Stimulated activated naive CD8-positive, alpha-beta T cell treated with anti-CD3 and anti-CD28 coated beads, Interleukin-15, Interleukin-2, amounts not matched to agents 100 ng/mL and 50 ng/mL, for 24 hours (primary cell): ENCODE measurements around the gene GRAMD4.
"Not testable (repeated sequence)": the region's sequence is repeated elsewhere in the genome, so short reads cannot be mapped to it uniquely, and the experiment has no call there.

Experiments
- H3K27ac Mint-ChIP-seq: one replicate; pipeline ENCODE4 v1.8.0; 2021; ENCODE audit warnings: mild to moderate bottlenecking, mixed read lengths
- H3K27me3 Mint-ChIP-seq: one replicate; pipeline ENCODE4 v1.8.0; 2021; ENCODE audit warnings: mixed read lengths
- H3K36me3 Mint-ChIP-seq: one replicate; pipeline ENCODE4 v1.8.0; 2021; ENCODE audit warnings: low read depth, mixed read lengths
- H3K4me1 Mint-ChIP-seq: one replicate; pipeline ENCODE4 v1.8.0; 2021; ENCODE audit warnings: low read depth, mixed read lengths
- H3K4me3 Mint-ChIP-seq: one replicate; pipeline ENCODE4 v1.8.0; 2021; ENCODE audit warnings: mild to moderate bottlenecking, mixed read lengths
- H3K9me3 Mint-ChIP-seq: one replicate; pipeline ENCODE4 v1.8.0; 2021; ENCODE audit warnings: mixed read lengths

Gene GRAMD4

GRCh38 chr22:46617986-46618647 is 2.1 kb upstream of the GRAMD4 start:
- no peak overlapping the region for H3K27ac Mint-ChIP-seq
- H3K4me1 Mint-ChIP-seq, result peaks cover 16% of the 10 kb centered on the region
- H3K4me3 Mint-ChIP-seq, result no peak overlapping the region

GRCh38 chr22:46618667-46619066 is 1.5 kb upstream of the GRAMD4 start:
- Mint-ChIP-seq H3K4me3 (no peak overlapping the region), H3K4me1 (peaks cover 14% of the 10 kb centered on the region), H3K9me3 (no peaks in the 10 kb centered on the region), H3K27me3 (no peaks in the 10 kb centered on the region), H3K36me3 (no peaks in the 10 kb centered on the region), H3K27ac (no peak overlapping the region)

More at GRCh38 chr22:46617986-46618647, 2.1 kb upstream of the GRAMD4 start:
- no peaks in the 10 kb centered on the region for H3K36me3 Mint-ChIP-seq
- no peaks in the 10 kb centered on the region for H3K27me3 Mint-ChIP-seq
- no peaks in the 10 kb centered on the region for H3K9me3 Mint-ChIP-seq

GRCh38 chr22:46619240-46619829 is 851 bp upstream of the GRAMD4 start:
- Mint-ChIP-seq H3K27me3 (no peaks in the 10 kb centered on the region), H3K4me1 (peaks cover 11% of the 10 kb centered on the region), H3K36me3 (no peaks in the 10 kb centered on the region), H3K4me3 (no peak overlapping the region), H3K9me3 (no peaks in the 10 kb centered on the region), H3K27ac (no peak overlapping the region)

GRCh38 chr22:46620588-46621242 is 529 bp downstream of the GRAMD4 start:
- Mint-ChIP-seq H3K36me3 (no peaks in the 10 kb centered on the region), H3K4me3 (no peak overlapping the region), H3K9me3 (no peaks in the 10 kb centered on the region), H3K27ac (no peak overlapping the region), H3K27me3 (no peaks in the 10 kb centered on the region), H3K4me1 (peaks cover 8% of the 10 kb centered on the region)

GRCh38 chr22:46621243-46621930 is 1.2 kb downstream of the GRAMD4 start:
- H3K9me3 Mint-ChIP-seq, H3K27me3 Mint-ChIP-seq, H3K27ac Mint-ChIP-seq, H3K36me3 Mint-ChIP-seq, H3K4me3 Mint-ChIP-seq: not testable (repeated sequence)
- H3K4me1 Mint-ChIP-seq, result peaks cover 11% of the 10 kb centered on the region

- peaks cover 11% of the 10 kb centered on the region for H3K4me1 Mint-ChIP-seq
- no peak overlapping the region for H3K4me3 Mint-ChIP-seq
- H3K9me3 Mint-ChIP-seq, result no peaks in the 10 kb centered on the region
- no peaks in the 10 kb centered on the region for H3K27me3 Mint-ChIP-seq
- H3K36me3 Mint-ChIP-seq, result no peaks in the 10 kb centered on the region
- no peak overlapping the region for H3K27ac Mint-ChIP-seq
Measured at GRCh38 chr22:46622081-46622521, 1.9 kb downstream of the GRAMD4 start.

- Mint-ChIP-seq H3K36me3 (no peaks in the 10 kb centered on the region), H3K4me1 (peaks cover 11% of the 10 kb centered on the region), H3K9me3 (no peaks in the 10 kb centered on the region), H3K4me3 (no peak overlapping the region), H3K27ac (no peak overlapping the region), H3K27me3 (no peaks in the 10 kb centered on the region)
Measured at GRCh38 chr22:46625113-46625842, 5.1 kb downstream of the GRAMD4 start.

GRCh38 chr22:46625843-46626349 is 5.7 kb downstream of the GRAMD4 start:
- Mint-ChIP-seq H3K9me3 (no peaks in the 10 kb centered on the region), H3K27ac (no peak overlapping the region), H3K36me3 (no peaks in the 10 kb centered on the region), H3K27me3 (no peaks in the 10 kb centered on the region), H3K4me3 (no peak overlapping the region), H3K4me1 (peaks cover 11% of the 10 kb centered on the region)

- Mint-ChIP-seq H3K4me3 (no peak overlapping the region), H3K27ac (no peak overlapping the region), H3K27me3 (no peaks in the 10 kb centered on the region), H3K9me3 (no peaks in the 10 kb centered on the region), H3K36me3 (no peaks in the 10 kb centered on the region), H3K4me1 (peaks cover 11% of the 10 kb centered on the region)
Measured at GRCh38 chr22:46626356-46626755, 6.2 kb downstream of the GRAMD4 start.

- Mint-ChIP-seq H3K27me3 (no peaks in the 10 kb centered on the region), H3K4me1 (peaks cover 11% of the 10 kb centered on the region), H3K9me3 (no peaks in the 10 kb centered on the region), H3K27ac (no peak overlapping the region), H3K36me3 (no peaks in the 10 kb centered on the region), H3K4me3 (no peak overlapping the region)
Measured at GRCh38 chr22:46626911-46627805, 7.0 kb downstream of the GRAMD4 start.

- no peak overlapping the region for H3K4me3 Mint-ChIP-seq
- H3K9me3 Mint-ChIP-seq, result no peaks in the 10 kb centered on the region
- H3K27ac Mint-ChIP-seq, result no peak overlapping the region
- peaks cover 11% of the 10 kb centered on the region for H3K4me1 Mint-ChIP-seq
- no peaks in the 10 kb centered on the region for H3K36me3 Mint-ChIP-seq
- H3K27me3 Mint-ChIP-seq, result no peaks in the 10 kb centered on the region
Measured at GRCh38 chr22:46627806-46628482, 7.8 kb downstream of the GRAMD4 start.

- Mint-ChIP-seq H3K4me1 (peaks cover 7% of the 10 kb centered on the region), H3K4me3 (no peak overlapping the region), H3K27ac (no peak overlapping the region), H3K36me3 (no peaks in the 10 kb centered on the region), H3K27me3 (no peaks in the 10 kb centered on the region), H3K9me3 (no peaks in the 10 kb centered on the region)
Measured at GRCh38 chr22:46628756-46629155, 8.6 kb downstream of the GRAMD4 start.

- H3K4me1 Mint-ChIP-seq, result peaks cover 7% of the 10 kb centered on the region
- no peaks in the 10 kb centered on the region for H3K9me3 Mint-ChIP-seq
- no peaks in the 10 kb centered on the region for H3K27me3 Mint-ChIP-seq
- no peak overlapping the region for H3K27ac Mint-ChIP-seq
- no peak overlapping the region for H3K4me3 Mint-ChIP-seq
- H3K36me3 Mint-ChIP-seq, result no peaks in the 10 kb centered on the region
Measured at GRCh38 chr22:46629291-46629690, 9.1 kb downstream of the GRAMD4 start.
